ENCODE results near the gene IL3RA. TPM values are rescaled to one million over a fixed set of nuclear protein-coding genes. Genes with fewer than 3 reads are reported as not detected.

Gene IL3RA
- total and polyA plus RNA-seq, 2 donors = 4.9 to 12.7 TPM

GRCh38 chrX:1351981-1352714 is 15.6 kb downstream of the IL3RA start:
- H3K36me3 ChIP-seq (ENCODE audit: control insufficient read depth in 2 of 2, insufficient read depth in 2 of 2, low read length in 1 of 2) = no peaks in the 10 kb centered on the region
- 92% methylated on average over 49 of the region's 49 CpGs for WGBS
- H3K9me3 ChIP-seq (ENCODE audit: control insufficient read depth in 2 of 2, insufficient read depth in 1 of 2, low read length in 1 of 2) = peaks cover 1 to 9% of the 10 kb centered on the region in 2 donors
- no peak for DNase-seq (ENCODE audit: low read depth in 6 of 9, low spot score in 9 of 9)
- no peak overlapping the region for H3K27ac ChIP-seq (ENCODE audit: low read depth in 1 of 2, low read length in 1 of 2)
- peaks cover 0 to 2% of the 10 kb centered on the region in 2 donors for H3K4me1 ChIP-seq (ENCODE audit: control insufficient read depth in 2 of 2, insufficient read depth in 2 of 2, low read length in 2 of 2)
- H3K4me3 ChIP-seq (ENCODE audit: low read length in 2 of 2) = no peak overlapping the region
- no peaks in the 10 kb centered on the region for H3K27me3 ChIP-seq (ENCODE audit: control insufficient read depth in 2 of 2, insufficient read depth in 1 of 2, low read length in 1 of 2)

- WGBS = 97% methylated on average over 11 of the region's 11 CpGs
- Histone ChIP-seq H3K36me3 (ENCODE audit: control insufficient read depth in 2 of 2, insufficient read depth in 2 of 2, low read length in 1 of 2) (no peaks in the 10 kb centered on the region), H3K4me3 (ENCODE audit: low read length in 2 of 2) (no peak overlapping the region), H3K4me1 (ENCODE audit: control insufficient read depth in 2 of 2, insufficient read depth in 2 of 2, low read length in 2 of 2) (peaks cover 0 to 2% of the 10 kb centered on the region in 2 donors), H3K27me3 (ENCODE audit: control insufficient read depth in 2 of 2, insufficient read depth in 1 of 2, low read length in 1 of 2) (no peaks in the 10 kb centered on the region), H3K9me3 (ENCODE audit: control insufficient read depth in 2 of 2, insufficient read depth in 1 of 2, low read length in 1 of 2) (peaks cover 5 to 16% of the 10 kb centered on the region in 2 donors), H3K27ac (ENCODE audit: low read depth in 1 of 2, low read length in 1 of 2) (no peak overlapping the region)
- DNase-seq (ENCODE audit: low read depth in 6 of 9, low spot score in 9 of 9) = no peak
Measured at GRCh38 chrX:1354036-1355019, 17.7 kb downstream of the IL3RA start.

GRCh38 chrX:1355131-1356046 is 18.8 kb downstream of the IL3RA start:
- H3K27ac ChIP-seq (ENCODE audit: low read depth in 1 of 2, low read length in 1 of 2) = no peak overlapping the region
- H3K36me3 ChIP-seq (ENCODE audit: control insufficient read depth in 2 of 2, insufficient read depth in 2 of 2, low read length in 1 of 2) = no peaks in the 10 kb centered on the region
- H3K27me3 ChIP-seq (ENCODE audit: control insufficient read depth in 2 of 2, insufficient read depth in 1 of 2, low read length in 1 of 2) = no peaks in the 10 kb centered on the region
- peaks cover 0 to 2% of the 10 kb centered on the region in 2 donors for H3K4me1 ChIP-seq (ENCODE audit: control insufficient read depth in 2 of 2, insufficient read depth in 2 of 2, low read length in 2 of 2)
- DNase-seq (ENCODE audit: low read depth in 6 of 9, low spot score in 9 of 9) = no peak
- H3K9me3 ChIP-seq (ENCODE audit: control insufficient read depth in 2 of 2, insufficient read depth in 1 of 2, low read length in 1 of 2) = peaks cover 5 to 16% of the 10 kb centered on the region in 2 donors
- WGBS = 61% methylated on average over 11 of the region's 11 CpGs
- H3K4me3 ChIP-seq (ENCODE audit: low read length in 2 of 2) = no peak overlapping the region

GRCh38 chrX:1357993-1358392 is 21.4 kb downstream of the IL3RA start:
- Histone ChIP-seq H3K36me3 (ENCODE audit: control insufficient read depth in 2 of 2, insufficient read depth in 2 of 2, low read length in 1 of 2) (no peaks in the 10 kb centered on the region), H3K4me3 (ENCODE audit: low read length in 2 of 2) (no peak overlapping the region), H3K4me1 (ENCODE audit: control insufficient read depth in 2 of 2, insufficient read depth in 2 of 2, low read length in 2 of 2) (peaks cover 0 to 2% of the 10 kb centered on the region in 2 donors), H3K27ac (ENCODE audit: low read depth in 1 of 2, low read length in 1 of 2) (no peak overlapping the region), H3K9me3 (ENCODE audit: control insufficient read depth in 2 of 2, insufficient read depth in 1 of 2, low read length in 1 of 2) (peaks cover 3 to 7% of the 10 kb centered on the region in 2 donors), H3K27me3 (ENCODE audit: control insufficient read depth in 2 of 2, insufficient read depth in 1 of 2, low read length in 1 of 2) (no peaks in the 10 kb centered on the region)
- WGBS = 94% methylated on average over 10 of the region's 10 CpGs
- no peak for DNase-seq (ENCODE audit: low read depth in 6 of 9, low spot score in 9 of 9)

- H3K36me3 ChIP-seq (ENCODE audit: control insufficient read depth in 2 of 2, insufficient read depth in 2 of 2, low read length in 1 of 2) = no peaks in the 10 kb centered on the region
- peaks cover 0 to 2% of the 10 kb centered on the region in 2 donors for H3K4me1 ChIP-seq (ENCODE audit: control insufficient read depth in 2 of 2, insufficient read depth in 2 of 2, low read length in 2 of 2)
- H3K4me3 ChIP-seq (ENCODE audit: low read length in 2 of 2) = no peak overlapping the region
- no peaks in the 10 kb centered on the region for H3K27me3 ChIP-seq (ENCODE audit: control insufficient read depth in 2 of 2, insufficient read depth in 1 of 2, low read length in 1 of 2)
- H3K9me3 ChIP-seq (ENCODE audit: control insufficient read depth in 2 of 2, insufficient read depth in 1 of 2, low read length in 1 of 2) = peaks cover 3 to 7% of the 10 kb centered on the region in 2 donors
- DNase-seq (ENCODE audit: low read depth in 6 of 9, low spot score in 9 of 9) = no peak
- 96% methylated on average over 6 of the region's 6 CpGs for WGBS
- no peak overlapping the region for H3K27ac ChIP-seq (ENCODE audit: low read depth in 1 of 2, low read length in 1 of 2)
Measured at GRCh38 chrX:1358793-1359476, 22.4 kb downstream of the IL3RA start.

GRCh38 chrX:1359477-1359873 is 22.9 kb downstream of the IL3RA start:
- Histone ChIP-seq H3K27ac (ENCODE audit: low read depth in 1 of 2, low read length in 1 of 2) (no peak overlapping the region), H3K4me3 (ENCODE audit: low read length in 2 of 2) (no peak overlapping the region), H3K36me3 (ENCODE audit: control insufficient read depth in 2 of 2, insufficient read depth in 2 of 2, low read length in 1 of 2) (no peaks in the 10 kb centered on the region), H3K4me1 (ENCODE audit: control insufficient read depth in 2 of 2, insufficient read depth in 2 of 2, low read length in 2 of 2) (peaks cover 0 to 2% of the 10 kb centered on the region in 2 donors), H3K27me3 (ENCODE audit: control insufficient read depth in 2 of 2, insufficient read depth in 1 of 2, low read length in 1 of 2) (no peaks in the 10 kb centered on the region), H3K9me3 (ENCODE audit: control insufficient read depth in 2 of 2, insufficient read depth in 1 of 2, low read length in 1 of 2) (peaks cover 3 to 7% of the 10 kb centered on the region in 2 donors)
- WGBS = 89% methylated on average over 4 of the region's 4 CpGs
- no peak for DNase-seq (ENCODE audit: low read depth in 6 of 9, low spot score in 9 of 9)

GRCh38 chrX:1360171-1360570 is 23.6 kb downstream of the IL3RA start:
- no peak overlapping the region for H3K4me3 ChIP-seq (ENCODE audit: low read length in 2 of 2)
- WGBS = 97% methylated on average over 2 of the region's 2 CpGs
- no peak overlapping the region for H3K27ac ChIP-seq (ENCODE audit: low read depth in 1 of 2, low read length in 1 of 2)
- peaks cover 3 to 7% of the 10 kb centered on the region in 2 donors for H3K9me3 ChIP-seq (ENCODE audit: control insufficient read depth in 2 of 2, insufficient read depth in 1 of 2, low read length in 1 of 2)
- no peaks in the 10 kb centered on the region for H3K27me3 ChIP-seq (ENCODE audit: control insufficient read depth in 2 of 2, insufficient read depth in 1 of 2, low read length in 1 of 2)
- no peak for DNase-seq (ENCODE audit: low read depth in 6 of 9, low spot score in 9 of 9)
- no peaks in the 10 kb centered on the region for H3K36me3 ChIP-seq (ENCODE audit: control insufficient read depth in 2 of 2, insufficient read depth in 2 of 2, low read length in 1 of 2)
- H3K4me1 ChIP-seq (ENCODE audit: control insufficient read depth in 2 of 2, insufficient read depth in 2 of 2, low read length in 2 of 2) = peaks cover 0 to 2% of the 10 kb centered on the region in 2 donors

GRCh38 chrX:1361275-1361674 is 24.7 kb downstream of the IL3RA start:
- WGBS = 89% methylated on average over 12 of the region's 12 CpGs
- no peak overlapping the region for H3K27ac ChIP-seq (ENCODE audit: low read depth in 1 of 2, low read length in 1 of 2)
- no peak for DNase-seq (ENCODE audit: low read depth in 6 of 9, low spot score in 9 of 9)
- peaks cover 3 to 7% of the 10 kb centered on the region in 2 donors for H3K9me3 ChIP-seq (ENCODE audit: control insufficient read depth in 2 of 2, insufficient read depth in 1 of 2, low read length in 1 of 2)
- no peaks in the 10 kb centered on the region for H3K27me3 ChIP-seq (ENCODE audit: control insufficient read depth in 2 of 2, insufficient read depth in 1 of 2, low read length in 1 of 2)
- no peak overlapping the region for H3K4me3 ChIP-seq (ENCODE audit: low read length in 2 of 2)
- H3K36me3 ChIP-seq (ENCODE audit: control insufficient read depth in 2 of 2, insufficient read depth in 2 of 2, low read length in 1 of 2) = no peaks in the 10 kb centered on the region
- H3K4me1 ChIP-seq (ENCODE audit: control insufficient read depth in 2 of 2, insufficient read depth in 2 of 2, low read length in 2 of 2) = no peaks in the 10 kb centered on the region
